Bronchial epithelial cell (primary cell): ENCODE measurements around the gene MAPK4. TPM values are rescaled to one million over a fixed set of nuclear protein-coding genes. Genes with fewer than 3 reads are reported as not detected.

Experiments
- DNase-seq: peaks from one replicate; pipeline ENCODE4 v3.0.0-alpha.2; 2010; ENCODE audit warnings: low read depth
- FAIRE-seq: peaks from 2 replicates; lab custom pipeline; 2011; peaks lifted over from hg19 to GRCh38; lab: Jason Lieb, UNC
- H3K27me3 ChIP-seq: 2 replicates; pipeline ENCODE4 v1.5.1; 2011; ENCODE audit warnings: low read length; ENCODE audit not compliant: control insufficient read depth, insufficient read depth
- H3K36me3 ChIP-seq: 2 replicates; pipeline ENCODE4 v1.5.1; 2011; ENCODE audit warnings: low read length; ENCODE audit not compliant: control insufficient read depth, insufficient read depth
- H3K4me3 ChIP-seq: 2 replicates; pipeline ENCODE4 v1.5.1; 2011; ENCODE audit warnings: mild to moderate bottlenecking, low read depth, low read length, control low read depth
- total RNA-seq: library from RNA; depleted of rRNA; stranded (reverse); fragments of >200 nt; gene quantifications from 2 replicates; pipeline ENCODE4 v1.2.1, GENCODE V29; 2014
- TF ChIP-seq, protein P1 (sequence below): IDR thresholded peaks from 2 replicates; pipeline ENCODE4 v1.5.1; 2011; ENCODE audit warnings: mild to moderate bottlenecking, moderate library complexity, low read length, control low read depth, inconsistent platforms; ENCODE audit not compliant: insufficient read depth, severe bottlenecking

MAPK4 gene
- total RNA-seq, 1 donor from 2014 or later: not detected

DNA sequence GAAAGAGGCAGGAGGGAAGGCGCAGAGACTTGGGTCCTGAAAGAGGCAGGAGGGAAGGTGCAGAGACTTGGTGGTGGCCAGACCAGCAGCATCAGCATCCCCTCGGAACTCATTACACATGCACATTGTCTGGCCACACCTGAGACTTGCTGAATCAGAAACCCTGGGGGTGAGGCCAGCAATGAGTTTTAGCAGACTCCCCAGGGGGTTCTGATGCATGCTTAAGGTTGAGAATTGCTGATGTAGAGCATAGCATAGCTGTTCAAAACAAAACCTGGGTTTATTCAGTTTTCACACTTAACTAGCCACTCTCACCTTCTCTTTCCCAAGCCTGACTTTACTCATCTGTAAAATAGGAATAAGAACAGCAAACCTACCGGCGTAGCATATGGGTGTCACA lies 137.0 kb downstream of the MAPK4 start:
- FAIRE-seq (no peak), DNase-seq (no peak)

DNA sequence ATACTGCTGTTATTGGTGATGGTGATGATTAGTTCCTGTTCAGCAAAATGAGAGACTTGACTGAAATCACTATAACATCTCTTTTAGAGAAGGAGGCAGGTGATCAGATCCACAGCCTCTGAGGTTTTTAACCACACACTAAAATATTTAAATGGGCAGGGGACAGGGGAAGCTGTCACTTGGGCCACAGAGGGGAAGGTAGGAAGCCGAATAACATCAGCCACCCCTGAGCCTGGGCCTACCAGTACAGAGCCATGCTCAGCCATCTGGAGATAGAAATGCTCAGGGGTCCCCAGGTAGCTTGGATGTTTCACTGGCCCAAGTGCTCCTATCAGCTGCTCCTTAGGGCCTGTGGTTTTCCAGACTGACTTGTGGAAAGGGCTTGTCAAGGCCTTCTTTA lies 137.6 kb downstream of the MAPK4 start:
- FAIRE-seq: no peak
- Histone ChIP-seq H3K36me3 (no peaks in the 10 kb centered on the region), H3K4me3 (no peak overlapping the region), H3K27me3 (no peaks in the 10 kb centered on the region)
- DNase-seq: no peak
- TF ChIP-seq, protein P1, sequence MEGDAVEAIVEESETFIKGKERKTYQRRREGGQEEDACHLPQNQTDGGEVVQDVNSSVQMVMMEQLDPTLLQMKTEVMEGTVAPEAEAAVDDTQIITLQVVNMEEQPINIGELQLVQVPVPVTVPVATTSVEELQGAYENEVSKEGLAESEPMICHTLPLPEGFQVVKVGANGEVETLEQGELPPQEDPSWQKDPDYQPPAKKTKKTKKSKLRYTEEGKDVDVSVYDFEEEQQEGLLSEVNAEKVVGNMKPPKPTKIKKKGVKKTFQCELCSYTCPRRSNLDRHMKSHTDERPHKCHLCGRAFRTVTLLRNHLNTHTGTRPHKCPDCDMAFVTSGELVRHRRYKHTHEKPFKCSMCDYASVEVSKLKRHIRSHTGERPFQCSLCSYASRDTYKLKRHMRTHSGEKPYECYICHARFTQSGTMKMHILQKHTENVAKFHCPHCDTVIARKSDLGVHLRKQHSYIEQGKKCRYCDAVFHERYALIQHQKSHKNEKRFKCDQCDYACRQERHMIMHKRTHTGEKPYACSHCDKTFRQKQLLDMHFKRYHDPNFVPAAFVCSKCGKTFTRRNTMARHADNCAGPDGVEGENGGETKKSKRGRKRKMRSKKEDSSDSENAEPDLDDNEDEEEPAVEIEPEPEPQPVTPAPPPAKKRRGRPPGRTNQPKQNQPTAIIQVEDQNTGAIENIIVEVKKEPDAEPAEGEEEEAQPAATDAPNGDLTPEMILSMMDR: no peak

More for the DNA sequence above, 137.0 kb downstream of the MAPK4 start:
- Histone ChIP-seq H3K4me3 (no peak overlapping the region), H3K27me3 (no peaks in the 10 kb centered on the region), H3K36me3 (no peaks in the 10 kb centered on the region)
- TF ChIP-seq, protein P1: no peak

DNA sequence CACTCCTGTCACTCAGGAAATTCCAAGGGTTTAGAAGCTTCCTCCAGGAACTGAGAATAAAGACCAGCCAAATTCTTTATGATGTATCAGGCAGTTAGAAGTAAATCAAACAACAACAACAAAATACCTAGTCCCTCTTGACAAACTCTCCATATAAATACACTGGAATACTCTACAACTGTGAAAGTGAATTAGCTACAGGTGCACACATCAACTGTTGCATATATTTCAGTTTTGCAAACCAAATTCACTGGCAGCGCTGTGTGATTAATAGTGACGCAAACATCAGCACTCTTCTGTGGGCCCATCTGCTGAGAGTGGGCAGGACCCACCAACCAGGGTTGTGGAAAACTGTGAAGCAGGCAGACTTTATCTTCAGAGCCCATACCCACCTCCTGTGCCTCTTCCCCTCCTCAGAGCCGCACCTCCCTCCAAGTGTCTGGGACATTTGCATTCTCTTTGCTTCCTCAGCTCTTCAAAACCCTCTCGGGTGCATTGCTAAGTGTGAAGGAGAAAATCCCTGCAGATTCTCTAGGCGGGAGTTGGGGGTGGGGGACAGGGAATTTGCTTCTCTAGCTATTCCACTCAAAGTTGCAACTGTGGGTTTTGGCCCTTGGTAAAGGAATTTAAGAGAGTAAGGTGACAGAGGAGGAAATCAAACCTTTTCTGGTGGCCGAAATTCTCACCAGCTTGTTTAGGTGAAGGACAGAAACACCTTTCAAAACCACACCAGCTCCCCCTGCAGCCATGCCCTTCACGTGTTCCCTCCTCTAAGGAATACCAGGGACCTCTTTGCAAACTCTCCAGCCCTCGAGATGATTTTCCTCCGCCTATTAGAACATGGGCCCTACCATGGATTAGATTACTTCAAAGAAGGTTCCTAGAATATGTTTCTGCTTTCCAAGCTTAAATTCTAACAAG lies 140.6 kb downstream of the MAPK4 start:
- FAIRE-seq: no peak
- TF ChIP-seq, protein P1: no peak
- no peak for DNase-seq
- Histone ChIP-seq H3K4me3 (no peak overlapping the region), H3K36me3 (no peaks in the 10 kb centered on the region), H3K27me3 (peaks cover 2% of the 10 kb centered on the region)

DNA sequence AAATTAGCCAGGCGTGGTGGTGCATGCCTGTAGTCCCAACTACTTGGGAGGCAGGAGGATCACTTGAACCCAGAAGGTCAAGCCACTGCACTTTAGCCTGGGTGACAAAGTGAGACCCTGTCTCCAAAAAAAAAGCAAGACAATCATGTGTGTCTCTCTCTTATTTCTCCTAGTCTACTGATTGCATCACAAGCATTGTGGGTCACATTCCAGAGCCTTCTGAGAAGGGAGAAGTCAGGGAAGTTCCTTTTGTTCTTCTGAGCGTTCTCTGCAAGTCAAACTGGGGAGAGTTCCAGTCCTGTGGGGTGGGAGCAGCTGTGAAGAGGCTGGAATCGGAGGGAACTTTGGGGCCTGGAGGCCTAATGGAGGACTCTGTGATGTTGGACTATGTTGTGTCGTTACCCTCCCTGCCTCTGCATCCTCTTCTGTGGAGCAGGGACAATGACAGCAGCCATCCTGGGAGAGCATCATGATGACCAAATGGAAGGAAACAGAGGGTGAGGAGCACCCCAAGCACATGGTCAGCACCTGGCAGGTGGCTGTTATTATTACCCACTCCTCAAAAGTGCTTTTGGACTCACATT lies 144.6 kb downstream of the MAPK4 start:
- Histone ChIP-seq H3K27me3 (peaks cover 4% of the 10 kb centered on the region), H3K36me3 (no peaks in the 10 kb centered on the region), H3K4me3 (no peak overlapping the region)
- FAIRE-seq (no peak), DNase-seq (no peak)
- TF ChIP-seq, protein P1: no peak

DNA sequence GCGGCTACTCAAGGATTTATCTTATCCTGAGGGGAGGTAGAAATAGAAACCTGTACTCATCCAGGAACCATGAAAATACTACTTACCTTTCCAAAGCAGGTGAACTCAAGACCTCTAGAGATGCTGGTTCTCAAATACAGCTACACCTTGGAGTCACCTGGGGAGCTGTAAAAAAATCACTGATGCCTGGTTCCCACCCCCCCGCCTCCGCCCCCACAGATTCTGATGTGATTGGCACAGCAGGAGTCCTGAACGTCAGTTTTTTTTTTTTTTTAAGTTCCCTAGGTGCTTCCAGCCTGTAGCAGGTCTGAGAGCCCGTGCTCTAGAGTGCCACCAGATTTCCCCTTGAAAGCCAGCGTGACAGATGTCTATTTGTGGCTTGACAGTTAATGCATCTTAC lies 146.3 kb downstream of the MAPK4 start:
- H3K27me3 ChIP-seq: peaks cover 4% of the 10 kb centered on the region
- TF ChIP-seq, protein P1: no peak
- FAIRE-seq: no peak
- H3K36me3 ChIP-seq: no peaks in the 10 kb centered on the region
- DNase-seq: no peak
- no peak overlapping the region for H3K4me3 ChIP-seq
